Measurements from ENCODE around the gene LRRC74B.

LRRC74B gene, protein sequence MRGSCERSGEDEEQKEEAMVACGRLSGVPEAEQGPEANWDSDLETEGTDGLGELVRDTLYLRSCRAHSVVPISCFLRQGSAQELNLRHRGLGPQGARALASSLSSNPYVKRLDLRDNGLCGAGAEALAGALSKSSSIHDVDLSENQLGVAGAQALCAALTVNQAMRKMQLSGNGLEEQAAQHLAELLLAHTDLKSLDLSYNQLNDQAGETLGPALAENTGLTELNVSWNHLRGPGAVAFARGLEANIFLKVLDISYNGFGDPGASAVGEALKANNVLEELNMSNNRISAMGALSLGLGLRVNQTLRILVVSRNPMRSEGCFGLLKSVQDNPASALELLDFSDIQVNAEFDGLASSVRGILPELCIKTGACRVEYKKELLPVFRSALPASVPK

DNA sequence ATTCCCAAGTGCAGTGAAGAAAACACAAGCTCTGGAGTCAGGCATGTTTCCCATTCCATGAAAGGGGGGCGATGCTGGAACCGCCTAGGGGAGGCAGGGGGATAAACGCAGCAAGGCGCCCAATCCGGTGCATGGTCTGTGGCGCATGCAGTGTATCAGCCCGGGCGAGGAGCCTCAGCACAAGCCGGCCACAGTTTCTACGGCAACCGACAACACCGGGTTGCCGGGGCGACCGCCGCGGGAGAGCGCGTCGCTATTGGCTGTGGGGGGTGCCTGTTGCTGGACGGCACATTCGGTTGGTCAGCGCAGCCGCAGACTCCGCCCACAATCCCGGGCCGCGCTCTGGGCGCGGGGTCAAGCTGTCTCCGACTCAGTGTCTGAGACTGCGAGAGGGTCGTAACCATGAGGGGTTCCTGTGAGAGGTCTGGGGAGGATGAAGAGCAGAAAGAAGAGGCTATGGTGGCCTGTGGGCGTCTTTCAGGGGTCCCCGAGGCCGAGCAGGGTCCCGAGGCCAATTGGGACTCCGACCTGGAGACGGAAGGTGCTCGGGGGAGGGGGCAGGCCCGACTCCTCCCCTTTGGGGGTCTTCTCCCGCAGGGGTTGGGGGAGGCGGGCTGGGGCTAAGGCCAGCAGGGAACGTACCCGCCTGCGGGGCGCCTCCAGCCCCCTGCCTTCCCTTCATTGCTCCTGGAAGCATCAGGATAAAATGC is at the start of gene LRRC74B:
TSS of gene LRRC74B (plus strand) at position 362 of the 710 bp plus-strand sequence. CDS start at position 403, 41 bp downstream.
- TF ChIP-seq GATA3 (IDR thresholded peaks at IDR 0.05; ENCODE audit: low read depth, low read length) (no peak), GATA2 (IDR thresholded peaks at IDR 0.05; ENCODE audit: low read depth, low read length) (no peak)

DNA sequence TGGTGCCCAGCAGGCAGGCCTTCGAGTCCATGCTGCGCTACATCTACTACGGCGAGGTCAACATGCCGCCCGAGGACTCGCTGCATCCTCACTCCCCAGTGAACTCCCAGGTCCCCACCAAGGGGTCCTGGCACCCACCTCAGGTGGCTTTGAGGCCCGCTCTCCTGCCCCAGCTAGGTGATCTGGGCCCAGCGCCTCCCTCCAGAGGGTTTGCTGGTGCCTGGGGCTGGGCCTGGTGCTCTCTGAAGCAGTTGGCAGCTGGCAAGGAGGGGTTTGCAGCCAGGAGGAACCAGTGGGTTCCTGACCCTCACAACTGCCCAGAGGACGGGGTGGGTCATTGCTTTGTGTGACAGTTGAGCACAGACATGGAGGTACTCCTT is 49.7 kb upstream of the LRRC74B start:
- no peak for TF ChIP-seq GATA3 (IDR thresholded peaks at IDR 0.05; ENCODE audit: low read depth, low read length)

DNA sequence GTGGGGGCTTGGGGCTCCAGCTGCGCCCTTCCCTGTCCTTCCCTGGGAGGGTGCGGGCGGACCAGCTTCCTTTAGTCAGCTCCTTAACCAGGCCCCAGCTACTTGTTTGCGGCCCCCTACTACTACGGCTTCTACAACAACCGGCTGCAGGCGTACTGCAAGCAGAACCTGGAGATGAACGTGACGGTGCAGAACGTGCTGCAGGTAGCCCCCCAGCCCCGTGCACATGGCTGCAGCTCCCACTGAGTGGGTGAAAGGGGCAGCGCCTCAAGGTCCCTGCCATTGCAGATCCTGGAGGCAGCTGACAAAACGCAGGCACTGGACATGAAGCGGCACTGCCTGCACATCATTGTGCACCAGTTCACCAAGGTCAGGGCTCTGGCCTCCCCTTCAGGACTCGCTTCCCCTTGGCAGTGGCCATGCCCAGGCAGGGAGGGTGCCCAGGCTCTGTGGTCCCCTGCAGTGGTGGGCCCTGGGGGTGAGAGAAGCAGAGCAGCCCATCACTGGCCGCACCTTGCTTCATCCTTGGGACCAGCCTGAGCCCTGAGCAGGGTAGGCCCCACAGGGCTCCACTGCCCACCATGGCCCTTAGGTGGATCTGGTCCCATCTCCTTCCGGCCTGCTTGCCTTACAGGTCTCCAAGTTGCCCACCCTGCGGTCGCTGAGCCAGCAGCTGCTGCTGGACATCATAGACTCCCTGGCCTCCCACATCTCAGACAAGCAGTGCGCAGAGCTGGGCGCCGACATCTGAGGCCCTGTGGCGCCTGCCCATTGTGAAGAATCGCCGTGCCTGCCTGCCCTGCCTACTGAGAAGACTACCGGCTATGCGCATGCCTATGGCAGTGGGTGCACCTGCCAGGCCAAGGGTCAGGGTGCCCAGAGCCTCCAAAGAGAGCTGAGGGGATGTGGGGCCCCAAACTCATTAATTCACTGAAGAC is 48.9 kb upstream of the LRRC74B start:
- TF ChIP-seq GATA3 (IDR thresholded peaks at IDR 0.05; ENCODE audit: low read depth, low read length) = no peak
- TF ChIP-seq GATA2 (IDR thresholded peaks at IDR 0.05; ENCODE audit: low read depth, low read length) = no peak

DNA sequence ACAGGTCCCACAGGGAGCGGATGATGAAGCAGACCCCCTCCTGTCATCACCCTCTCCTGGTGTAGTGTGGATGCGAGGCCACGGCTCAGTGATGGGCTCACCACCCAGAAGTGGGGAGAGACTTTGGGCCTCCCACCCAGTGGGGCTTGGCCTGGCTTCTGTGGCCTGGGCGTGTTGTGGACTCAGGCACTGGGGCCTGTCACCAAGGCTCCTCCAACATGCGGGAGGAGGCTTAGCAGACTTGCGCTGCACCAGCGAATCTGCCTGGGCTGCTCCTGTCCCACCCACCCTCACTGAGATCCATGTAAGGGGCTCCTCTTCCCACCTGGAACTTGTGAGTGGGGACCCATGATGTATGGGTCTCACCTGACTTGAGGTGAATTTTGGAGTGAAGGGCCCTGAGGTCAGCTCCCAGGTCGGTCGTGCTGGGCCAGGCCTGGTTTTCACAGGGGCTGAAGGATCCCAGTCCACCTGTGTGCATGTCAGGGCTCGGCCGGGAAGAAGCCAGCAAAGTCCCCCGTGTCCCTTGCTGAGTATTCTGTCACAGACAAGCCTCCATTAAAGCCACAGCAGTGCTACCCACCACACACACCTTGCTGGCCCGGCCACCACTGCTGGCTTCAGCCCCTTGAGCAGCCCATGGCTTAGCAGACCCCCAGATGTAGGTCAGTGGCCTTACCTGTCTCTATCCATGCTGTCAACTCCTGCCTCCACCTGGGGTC is 48.0 kb upstream of the LRRC74B start:
- no peak for TF ChIP-seq GATA3 (IDR thresholded peaks at IDR 0.05; ENCODE audit: low read depth, low read length)
- no peak for TF ChIP-seq GATA2 (IDR thresholded peaks at IDR 0.05; ENCODE audit: low read depth, low read length)

DNA sequence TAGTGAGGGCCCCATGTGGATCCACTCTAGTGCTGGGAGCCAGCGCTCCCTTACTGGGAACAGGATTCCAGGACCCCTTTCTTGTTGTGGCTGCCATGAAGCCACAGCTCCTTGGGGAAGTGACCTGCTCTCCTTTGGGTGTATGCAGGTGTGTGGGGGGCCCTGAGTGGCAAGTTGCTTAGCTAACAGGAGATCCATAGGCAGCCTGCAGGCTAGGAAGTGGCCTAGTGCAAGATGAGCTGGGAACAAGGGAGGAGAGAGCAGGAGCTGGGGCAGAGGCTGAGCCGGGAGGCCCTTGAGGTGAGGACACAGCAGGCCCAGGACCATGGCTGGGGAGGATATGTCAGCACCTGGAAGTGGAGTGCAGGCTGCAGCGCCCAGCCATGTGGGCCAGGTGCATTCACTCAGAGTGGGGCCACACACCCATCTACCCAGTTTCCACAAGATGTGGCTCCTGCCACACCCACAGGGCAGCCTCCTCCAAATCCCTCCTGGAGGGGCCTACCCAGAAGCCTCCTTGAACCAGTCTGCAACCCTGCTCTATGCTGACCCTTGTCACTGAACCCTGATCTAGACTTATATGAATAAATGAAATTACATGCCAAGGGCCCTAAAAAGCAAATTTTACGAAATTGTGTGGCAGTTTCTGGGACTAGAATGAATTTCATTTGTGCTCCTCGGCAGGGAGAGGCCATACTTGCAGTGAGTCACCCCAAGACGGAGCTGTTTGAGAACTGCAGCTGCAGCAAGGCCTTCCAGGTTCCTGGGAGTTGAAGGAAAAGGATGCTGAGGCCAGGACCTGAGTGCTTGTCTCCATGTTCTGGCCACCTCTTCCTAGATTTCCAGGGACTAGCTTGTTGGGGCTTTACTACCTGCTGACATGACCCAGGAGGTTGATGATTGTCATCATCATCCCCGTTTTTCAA is 47.1 kb upstream of the LRRC74B start:
- no peak for TF ChIP-seq GATA2 (IDR thresholded peaks at IDR 0.05; ENCODE audit: low read depth, low read length)
- TF ChIP-seq GATA3 (IDR thresholded peaks at IDR 0.05; ENCODE audit: low read depth, low read length) = no peak

DNA sequence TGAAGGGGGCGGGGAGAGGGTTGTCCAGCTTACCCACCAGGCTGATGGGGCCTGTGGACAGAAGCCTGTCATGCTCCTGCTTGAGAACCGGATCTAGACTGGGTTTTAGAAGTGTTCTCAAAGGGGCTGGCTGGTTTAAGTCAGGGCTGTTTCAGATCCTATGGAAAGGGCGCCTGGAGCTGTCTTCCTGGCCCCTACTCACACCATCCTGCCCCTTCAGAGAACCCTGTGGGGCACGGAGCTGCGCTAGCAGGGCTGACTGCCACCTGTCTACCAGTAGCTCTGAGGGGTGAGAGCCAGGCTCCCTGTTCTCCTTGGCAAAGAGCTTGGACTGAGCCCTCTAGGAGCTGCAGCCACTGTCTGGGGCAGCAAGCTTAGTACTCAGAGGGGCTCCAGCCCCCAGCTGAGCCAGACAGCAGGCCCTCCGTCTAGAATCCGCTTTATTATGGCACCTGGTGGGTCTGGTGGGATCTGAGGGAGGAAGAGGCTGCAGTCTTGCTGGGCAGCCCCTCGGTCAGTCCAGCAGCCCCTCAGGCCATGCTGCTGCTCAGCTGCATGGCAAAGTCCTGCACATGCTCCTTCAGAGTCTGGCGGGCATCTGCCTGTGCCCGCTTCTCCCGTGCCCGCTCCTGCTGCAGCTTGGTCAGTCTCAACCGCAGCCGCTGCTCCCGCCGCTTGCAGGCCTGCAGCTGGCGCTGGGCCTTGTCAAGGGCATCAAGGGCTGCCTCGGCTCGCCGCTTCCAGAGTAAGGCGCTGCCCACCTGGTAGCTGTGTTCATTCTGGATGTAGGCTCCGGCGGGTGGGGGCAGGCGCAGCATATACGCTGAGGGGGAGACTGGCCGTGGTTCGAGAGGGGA is 46.2 kb upstream of the LRRC74B start:
- TF ChIP-seq GATA3 (IDR thresholded peaks at IDR 0.05; ENCODE audit: low read depth, low read length) (no peak), GATA2 (IDR thresholded peaks at IDR 0.05; ENCODE audit: low read depth, low read length) (no peak)

DNA sequence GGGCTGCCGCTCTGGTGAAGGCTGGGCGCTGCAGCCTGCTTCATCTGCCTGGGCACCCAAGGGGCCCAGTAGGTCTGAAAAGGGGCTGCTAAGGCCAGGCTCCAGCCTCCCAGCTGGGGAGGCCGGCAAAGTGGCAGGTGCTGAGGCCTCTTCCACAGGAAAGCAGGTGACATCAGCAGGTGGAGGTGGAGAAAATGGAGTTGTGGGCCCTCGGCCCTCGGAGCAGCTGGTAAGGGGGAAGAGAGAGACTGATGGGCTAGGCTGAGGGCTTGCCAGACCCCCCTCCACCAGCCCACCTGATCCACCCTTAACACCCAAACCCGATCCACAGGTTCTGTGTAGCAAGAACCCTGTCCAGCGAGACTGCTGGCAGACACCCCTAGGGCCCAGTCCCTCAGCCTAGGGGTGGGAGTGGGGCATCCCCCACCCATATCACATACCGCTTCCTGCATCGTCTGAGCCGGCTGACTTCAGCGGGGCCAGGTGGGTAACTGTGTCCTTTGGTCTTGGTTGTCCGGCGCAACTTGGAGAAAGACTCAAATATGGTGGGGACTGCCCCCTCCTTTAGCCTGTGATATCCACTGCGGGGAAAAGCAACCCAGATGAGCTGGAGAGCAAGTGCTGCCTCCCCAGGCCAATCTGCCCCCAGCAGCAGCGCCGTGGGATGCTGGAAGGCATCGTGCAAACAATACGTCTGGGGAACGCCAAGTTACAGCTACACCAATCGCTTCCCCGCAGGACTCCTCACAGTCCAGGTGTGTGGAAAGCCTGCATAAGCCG is 45.3 kb upstream of the LRRC74B start:
- no peak for TF ChIP-seq GATA3 (IDR thresholded peaks at IDR 0.05; ENCODE audit: low read depth, low read length)
- TF ChIP-seq GATA2 (IDR thresholded peaks at IDR 0.05; ENCODE audit: low read depth, low read length) = no peak

DNA sequence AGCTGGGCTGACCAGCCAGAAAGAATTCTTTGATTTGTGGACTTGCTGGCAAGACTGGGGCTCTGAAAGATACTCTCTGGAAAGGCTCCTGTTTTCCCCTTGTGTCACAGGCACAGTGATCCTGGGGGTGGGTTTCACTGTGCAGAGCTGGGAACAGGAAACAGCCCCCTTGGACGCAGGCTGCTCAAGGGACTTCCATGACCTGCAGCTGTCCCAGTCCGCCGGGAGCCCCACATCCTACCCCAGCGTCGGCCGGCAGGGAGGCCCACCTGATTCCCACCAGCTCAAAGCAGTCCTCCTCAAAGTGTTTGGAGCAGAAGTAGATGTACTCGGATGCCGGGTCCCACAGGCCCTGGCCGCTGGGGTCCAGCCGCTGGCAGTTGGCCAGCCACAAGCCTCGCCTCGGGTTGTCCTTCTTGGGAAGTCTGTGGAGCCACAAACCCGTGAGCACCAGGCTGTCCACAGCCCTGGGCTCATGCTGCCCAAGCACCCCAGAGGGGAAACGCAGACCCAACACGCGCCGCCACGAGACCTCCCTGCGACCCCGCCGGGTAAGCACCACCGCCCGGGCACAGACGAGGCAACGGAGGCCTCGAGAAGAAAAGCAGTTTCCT is 44.7 kb upstream of the LRRC74B start:
- TF ChIP-seq GATA3 (IDR thresholded peaks at IDR 0.05; ENCODE audit: low read depth, low read length) = no peak
- no peak for TF ChIP-seq GATA2 (IDR thresholded peaks at IDR 0.05; ENCODE audit: low read depth, low read length)

DNA sequence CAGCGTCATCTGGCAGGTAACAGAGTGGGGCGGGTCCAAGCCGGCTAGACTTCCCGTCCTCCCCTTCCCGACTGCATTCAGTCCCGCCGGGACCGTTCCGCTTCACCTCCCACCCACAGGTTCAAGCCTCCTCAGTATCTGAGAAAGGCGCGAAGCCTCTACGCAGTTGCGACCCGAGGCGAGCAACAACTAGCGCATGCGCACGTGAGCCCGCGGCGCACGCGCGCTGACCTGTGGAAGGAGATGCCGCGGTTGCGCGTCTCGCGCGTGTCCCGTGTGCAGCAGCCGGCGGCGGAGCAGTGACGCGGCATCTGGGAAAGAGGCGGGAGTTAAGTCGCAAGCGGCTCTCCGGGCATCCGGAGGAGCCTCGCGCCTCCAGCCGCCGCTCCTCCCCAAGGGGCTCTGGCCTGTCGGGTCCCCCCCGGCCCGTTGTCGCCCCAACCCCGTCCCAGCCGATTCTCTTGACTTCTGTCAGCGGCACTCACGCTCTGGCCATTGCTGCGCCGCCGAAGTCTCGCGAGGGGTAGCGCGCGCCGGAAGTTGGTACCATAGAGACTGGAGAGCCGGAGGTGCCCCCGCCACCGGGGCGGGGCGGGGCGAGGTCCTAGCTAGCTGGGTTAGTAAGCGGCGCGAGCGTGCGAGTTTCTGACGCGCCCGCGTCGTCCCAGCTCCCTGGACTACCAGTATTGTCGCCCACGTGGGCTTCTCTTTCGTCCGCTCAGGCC is 44.0 kb upstream of the LRRC74B start, which contains the start of gene THAP7:
TSS of gene THAP7 (minus strand) at position 518 of the 725 bp plus-strand sequence. CDS start at position 311, 207 bp downstream.
- TF ChIP-seq GATA3 (IDR thresholded peaks at IDR 0.05; ENCODE audit: low read depth, low read length) (no peak), GATA2 (IDR thresholded peaks at IDR 0.05; ENCODE audit: low read depth, low read length) (no peak)

DNA sequence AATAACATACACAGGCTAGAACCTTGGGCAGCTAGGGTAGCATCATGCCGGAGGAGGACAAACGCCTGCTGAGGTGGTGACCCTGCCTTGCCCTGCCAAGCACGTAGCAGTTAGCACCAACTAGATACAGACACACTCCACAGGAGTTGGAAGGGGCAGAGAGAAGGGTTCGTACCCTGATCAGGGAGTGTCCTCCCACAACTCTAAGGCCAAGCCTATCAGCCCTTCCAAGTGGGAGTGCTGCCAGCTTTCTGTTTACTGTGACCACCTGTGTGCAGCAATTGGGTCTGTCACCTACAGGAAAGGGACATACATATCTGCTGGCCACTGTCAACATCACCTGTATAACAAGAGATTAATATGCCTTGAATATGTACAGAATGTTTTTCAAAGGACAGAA is 42.0 kb upstream of the LRRC74B start:
- TF ChIP-seq GATA3 (IDR thresholded peaks at IDR 0.05; ENCODE audit: low read depth, low read length) (no peak), GATA2 (IDR thresholded peaks at IDR 0.05; ENCODE audit: low read depth, low read length) (no peak)

Measured in SH-SY5Y (cell line).